Mesendoderm (in vitro differentiated cells): Measurements from ENCODE around the gene PADI1. TPM values are rescaled to one million over a fixed set of nuclear protein-coding genes. Genes with fewer than 3 reads are reported as not detected.

Source experiments
- DNase-seq: peaks from one replicate; pipeline ENCODE4 v3.0.0; 2013
- H2AK5ac ChIP-seq: 2 replicates; pipeline ENCODE4 v1.6.1; 2013; ENCODE audit warnings: low read length, inconsistent platforms
- H2BK120ac ChIP-seq: 2 replicates; pipeline ENCODE4 v1.6.1; 2013; ENCODE audit warnings: low read depth, mild to moderate bottlenecking, low read length, moderate library complexity, mixed read lengths
- H2BK15ac ChIP-seq: replicated peaks from 2 replicates; pipeline ENCODE4 v1.6.1; 2013; ENCODE audit warnings: low read depth, mild to moderate bottlenecking, moderate library complexity
- H2BK5ac ChIP-seq: 2 replicates; pipeline ENCODE4 v1.6.1; 2013; ENCODE audit warnings: low read length, inconsistent platforms
- H3K18ac ChIP-seq: 2 replicates; pipeline ENCODE4 v1.6.1; 2013; ENCODE audit warnings: mild to moderate bottlenecking, low read length, mixed read lengths
- H3K23ac ChIP-seq: one replicate; pipeline ENCODE4 v1.6.1; 2013; ENCODE audit warnings: low read length
- H3K27ac ChIP-seq: 2 replicates; pipeline ENCODE4 v1.5.1; 2013; ENCODE audit warnings: low read depth, mild to moderate bottlenecking, inconsistent platforms, low read length, moderate library complexity
- H3K27me3 ChIP-seq: 2 replicates; pipeline ENCODE4 v1.6.1; 2013; ENCODE audit warnings: low read length, control low read depth, mild to moderate bottlenecking, inconsistent platforms; ENCODE audit not compliant: insufficient read depth, poor library complexity
- H3K36me3 ChIP-seq: 2 replicates; pipeline ENCODE4 v1.6.1; 2013; ENCODE audit warnings: low read length, inconsistent platforms; ENCODE audit not compliant: control insufficient read depth, insufficient read depth
- H3K4ac ChIP-seq: one replicate; pipeline ENCODE4 v1.6.1; 2013; ENCODE audit warnings: low read depth, mild to moderate bottlenecking, low read length, moderate library complexity
- H3K4me1 ChIP-seq: 2 replicates; pipeline ENCODE4 v1.6.1; 2013; ENCODE audit warnings: low read depth, low read length, inconsistent platforms; ENCODE audit not compliant: control insufficient read depth
- H3K4me2 ChIP-seq: 2 replicates; pipeline ENCODE4 v1.6.1; 2013; ENCODE audit warnings: low read length
- H3K4me3 ChIP-seq: 2 replicates; pipeline ENCODE4 v1.5.1; 2013; ENCODE audit warnings: mild to moderate bottlenecking, low read length
- H3K56ac ChIP-seq: one replicate; pipeline ENCODE4 v1.6.1; 2013; ENCODE audit warnings: low read length
- H3K79me1 ChIP-seq: 2 replicates; pipeline ENCODE4 v1.6.1; 2013; ENCODE audit warnings: low read length, inconsistent platforms
- H3K79me2 ChIP-seq: 2 replicates; pipeline ENCODE4 v1.6.1; 2013; ENCODE audit warnings: mild to moderate bottlenecking, low read length; ENCODE audit not compliant: control insufficient read depth, insufficient read depth
- H3K9ac ChIP-seq: 2 replicates; pipeline ENCODE4 v1.6.1; 2013; ENCODE audit warnings: low read length, inconsistent platforms
- H4K5ac ChIP-seq: one replicate; pipeline ENCODE4 v1.6.1; 2013; ENCODE audit warnings: low read length
- H4K8ac ChIP-seq: one replicate; pipeline ENCODE4 v1.6.1; 2013; ENCODE audit warnings: low read depth, mild to moderate bottlenecking, control low read depth, low read length, moderate library complexity
- WGBS: extraction: QIAGEN DNeasy Blood & Tissue Kit; methylation state at CpG from one replicate; pipeline ENCODE4 v1.1.7; 2013; ENCODE audit warnings: low lambda C conversion rate, missing lambda C conversion rate; ENCODE audit not compliant: insufficient coverage; ENCODE audit errors: extremely low coverage; 5-methylcytosine and 5-hydroxymethylcytosine counted together
- polyA plus RNA-seq, 2 experiments: library from polyadenylated mRNA; stranded (reverse); fragments of 200-250 nt; gene quantifications; one replicate each; pipeline ENCODE4 v1.2.3, GENCODE V29; 2013

Gene PADI1, protein sequence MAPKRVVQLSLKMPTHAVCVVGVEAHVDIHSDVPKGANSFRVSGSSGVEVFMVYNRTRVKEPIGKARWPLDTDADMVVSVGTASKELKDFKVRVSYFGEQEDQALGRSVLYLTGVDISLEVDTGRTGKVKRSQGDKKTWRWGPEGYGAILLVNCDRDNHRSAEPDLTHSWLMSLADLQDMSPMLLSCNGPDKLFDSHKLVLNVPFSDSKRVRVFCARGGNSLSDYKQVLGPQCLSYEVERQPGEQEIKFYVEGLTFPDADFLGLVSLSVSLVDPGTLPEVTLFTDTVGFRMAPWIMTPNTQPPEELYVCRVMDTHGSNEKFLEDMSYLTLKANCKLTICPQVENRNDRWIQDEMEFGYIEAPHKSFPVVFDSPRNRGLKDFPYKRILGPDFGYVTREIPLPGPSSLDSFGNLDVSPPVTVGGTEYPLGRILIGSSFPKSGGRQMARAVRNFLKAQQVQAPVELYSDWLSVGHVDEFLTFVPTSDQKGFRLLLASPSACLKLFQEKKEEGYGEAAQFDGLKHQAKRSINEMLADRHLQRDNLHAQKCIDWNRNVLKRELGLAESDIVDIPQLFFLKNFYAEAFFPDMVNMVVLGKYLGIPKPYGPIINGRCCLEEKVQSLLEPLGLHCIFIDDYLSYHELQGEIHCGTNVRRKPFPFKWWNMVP
- 0.11 TPM for polyA plus RNA-seq (2013, experiment 1 of 2)
- polyA plus RNA-seq (2013, experiment 2 of 2) = 0.07 TPM

DNA sequence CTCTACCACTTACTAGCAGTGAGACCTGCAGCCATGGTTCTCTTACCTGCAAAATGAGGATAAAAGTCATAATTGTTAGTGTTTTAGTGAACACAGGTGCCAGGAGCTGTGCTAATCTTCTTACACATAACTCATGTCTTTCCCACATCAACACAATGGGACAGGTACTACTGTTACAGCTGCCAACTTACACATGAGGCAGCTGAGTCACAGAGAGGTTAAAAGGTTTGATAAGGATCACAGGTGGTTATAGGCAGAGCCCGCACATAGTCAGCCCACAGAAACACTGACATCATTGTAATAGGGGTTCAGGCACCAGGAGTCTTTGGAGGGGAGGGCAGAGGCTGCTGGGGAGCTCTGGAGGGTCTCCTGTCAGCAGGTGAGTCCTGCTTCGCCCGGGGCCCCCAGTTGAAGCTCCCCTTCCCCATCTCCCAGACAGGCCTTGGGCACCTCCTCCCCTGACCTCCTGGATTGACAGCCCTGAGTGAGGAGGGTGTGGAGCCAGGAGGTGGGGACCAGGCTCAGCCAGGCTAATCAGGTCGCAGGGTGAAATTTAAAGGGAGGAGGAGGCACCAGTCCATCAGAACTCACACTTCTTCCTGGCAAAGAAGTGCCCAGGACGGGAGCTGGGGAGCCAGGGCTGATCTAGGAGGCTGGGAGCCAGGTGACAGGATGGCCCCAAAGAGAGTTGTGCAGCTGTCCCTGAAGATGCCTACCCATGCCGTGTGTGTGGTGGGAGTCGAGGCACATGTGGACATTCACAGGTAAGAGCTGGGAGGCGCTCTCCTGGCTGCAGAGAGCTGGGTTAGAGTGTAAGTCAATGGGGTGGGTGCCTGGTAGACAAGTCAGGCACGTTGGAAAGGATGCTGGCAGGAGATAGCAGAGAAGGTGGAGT lies at the start of gene PADI1:
Gene PADI1, plus strand, starts transcription at position 583 of the 895 bp plus-strand sequence. Its CDS starts 90 bp downstream, at position 673.
- Histone ChIP-seq H2AK5ac (no peak within 1 kb of the TSS), H3K79me1 (no peaks in the 10 kb centered on the region), H3K4me2 (no peak within 1 kb of the TSS), H3K9ac (no peak within 1 kb of the TSS), H3K23ac (no peak within 1 kb of the TSS), H2BK120ac (no peak within 1 kb of the TSS), H3K79me2 (no peaks in the 10 kb centered on the region), H3K27me3 (no peaks in the 10 kb centered on the region), H3K18ac (no peak within 1 kb of the TSS), H4K5ac (no peak within 1 kb of the TSS), H3K36me3 (no peaks in the 10 kb centered on the region), H3K56ac (no peak within 1 kb of the TSS), H2BK5ac (no peak within 1 kb of the TSS), H3K4me1 (peaks cover under 1% of the 10 kb centered on the region), H3K27ac (no peak within 1 kb of the TSS), H2BK15ac (no peak within 1 kb of the TSS), H3K4me3 (no peak within 1 kb of the TSS), H3K4ac (no peak within 1 kb of the TSS), H4K8ac (no peak within 1 kb of the TSS)
- WGBS = no CpG with 5 or more reads among the region's 9 CpGs
- no peak for DNase-seq

- H2BK5ac ChIP-seq = no peak overlapping the region
- H4K8ac ChIP-seq = no peak overlapping the region
- no peaks in the 10 kb centered on the region for H3K36me3 ChIP-seq
- no peak overlapping the region for H3K23ac ChIP-seq
- no peak overlapping the region for H2AK5ac ChIP-seq
- DNase-seq = no peak
- no peak overlapping the region for H3K27ac ChIP-seq
- no peak overlapping the region for H4K5ac ChIP-seq
- H3K9ac ChIP-seq = no peak overlapping the region
- H3K79me2 ChIP-seq = no peaks in the 10 kb centered on the region
- H3K18ac ChIP-seq = no peak overlapping the region
- H3K4ac ChIP-seq = no peak overlapping the region
- H3K4me1 ChIP-seq = no peaks in the 10 kb centered on the region
- no CpG with 5 or more reads among the region's 2 CpGs for WGBS
- no peaks in the 10 kb centered on the region for H3K79me1 ChIP-seq
- H3K27me3 ChIP-seq = no peaks in the 10 kb centered on the region
- H2BK120ac ChIP-seq = no peak overlapping the region
- H2BK15ac ChIP-seq = no peak overlapping the region
- no peak overlapping the region for H3K4me3 ChIP-seq
- H3K4me2 ChIP-seq = no peak overlapping the region
- no peak overlapping the region for H3K56ac ChIP-seq
Observed at GRCh38 chr1:17155257-17155920, 49.5 kb upstream of the PADI1 start.

GRCh38 chr1:17156108-17156507 lies 48.8 kb upstream of the PADI1 start:
- Histone ChIP-seq H3K4ac (no peak overlapping the region), H3K56ac (no peak overlapping the region), H4K8ac (no peak overlapping the region), H3K9ac (no peak overlapping the region), H3K4me2 (no peak overlapping the region), H2BK15ac (no peak overlapping the region), H3K79me2 (no peaks in the 10 kb centered on the region), H2BK120ac (no peak overlapping the region), H3K79me1 (no peaks in the 10 kb centered on the region), H3K27me3 (no peaks in the 10 kb centered on the region), H2BK5ac (no peak overlapping the region), H4K5ac (no peak overlapping the region), H3K4me1 (no peaks in the 10 kb centered on the region), H3K36me3 (no peaks in the 10 kb centered on the region), H2AK5ac (no peak overlapping the region), H3K23ac (no peak overlapping the region), H3K4me3 (no peak overlapping the region), H3K27ac (no peak overlapping the region), H3K18ac (no peak overlapping the region)
- no CpG with 5 or more reads among the region's 3 CpGs for WGBS
- no peak for DNase-seq

GRCh38 chr1:17158961-17159360 lies 46.0 kb upstream of the PADI1 start:
- Histone ChIP-seq H2BK120ac (no peak overlapping the region), H3K23ac (no peak overlapping the region), H2BK15ac (no peak overlapping the region), H3K79me1 (no peaks in the 10 kb centered on the region), H3K79me2 (no peaks in the 10 kb centered on the region), H4K5ac (no peak overlapping the region), H3K4me2 (no peak overlapping the region), H3K9ac (no peak overlapping the region), H2BK5ac (no peak overlapping the region), H2AK5ac (no peak overlapping the region), H3K36me3 (no peaks in the 10 kb centered on the region), H3K56ac (no peak overlapping the region), H3K18ac (no peak overlapping the region), H3K27ac (no peak overlapping the region), H4K8ac (no peak overlapping the region), H3K4me1 (no peaks in the 10 kb centered on the region), H3K27me3 (no peaks in the 10 kb centered on the region), H3K4me3 (no peak overlapping the region), H3K4ac (no peak overlapping the region)
- WGBS = no CpG with 5 or more reads among the region's 2 CpGs
- DNase-seq = no peak

DNA sequence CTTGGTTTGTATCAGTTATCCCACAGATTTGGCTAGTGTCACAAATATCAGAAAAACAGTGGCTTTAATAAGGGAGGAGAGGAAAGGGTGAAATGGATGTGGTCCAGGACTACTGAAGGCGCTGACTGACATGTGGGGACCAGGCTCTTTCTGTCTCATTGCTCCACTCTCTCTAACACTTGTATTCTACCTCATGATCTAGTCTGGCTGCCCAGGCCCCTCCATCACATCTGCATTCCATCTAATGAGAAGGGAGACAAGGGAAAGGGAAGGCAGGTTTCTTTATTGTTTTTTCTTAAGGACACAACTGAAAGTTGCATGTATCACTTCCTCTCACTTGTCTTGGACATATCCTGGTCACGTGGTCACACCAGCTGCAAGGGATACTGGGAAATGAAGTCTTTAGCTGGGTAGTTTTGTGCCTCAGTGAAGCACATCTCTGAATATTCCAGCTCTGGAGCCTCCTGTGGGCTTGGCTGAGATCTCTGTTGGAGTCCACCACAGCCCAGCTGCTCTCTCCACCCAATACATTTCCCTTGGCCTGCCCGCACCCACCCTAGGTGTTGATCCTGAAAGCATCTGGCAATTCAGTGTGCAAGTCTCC lies 43.7 kb upstream of the PADI1 start:
- Histone ChIP-seq H4K5ac (no peak overlapping the region), H3K27me3 (no peaks in the 10 kb centered on the region), H2BK5ac (no peak overlapping the region), H2BK120ac (no peak overlapping the region), H3K9ac (no peak overlapping the region), H3K27ac (no peak overlapping the region), H2AK5ac (no peak overlapping the region), H3K4me1 (no peaks in the 10 kb centered on the region), H3K18ac (no peak overlapping the region), H3K4me3 (no peak overlapping the region), H3K4ac (no peak overlapping the region), H3K56ac (no peak overlapping the region), H3K4me2 (no peak overlapping the region), H3K36me3 (no peaks in the 10 kb centered on the region), H3K23ac (no peak overlapping the region), H2BK15ac (no peak overlapping the region), H3K79me1 (no peaks in the 10 kb centered on the region), H4K8ac (no peak overlapping the region), H3K79me2 (no peaks in the 10 kb centered on the region)
- no CpG with 5 or more reads among the region's 3 CpGs for WGBS
- DNase-seq = no peak
